HEK293 (cell line): ENCODE results near the gene CCDC85A.

Source experiments
- CTCF ChIA-PET: fragments of 350-600 bp; formaldehyde crosslinking; extraction: SDS; loops from one replicate; lab custom pipeline; 2021; ENCODE audit warnings: antibody characterized with exemption; lab: Yijun Ruan, JAX
- POLR2A ChIA-PET: fragments of 300-600 bp; formaldehyde crosslinking; extraction: SDS; loops from one replicate; lab custom pipeline; 2020; ENCODE audit warnings: antibody characterized with exemption, inconsistent platforms; lab: Yijun Ruan, JAX
- H3K27ac ChIP-seq: fragments of 200-500 bp; sonication (Bioruptor generic); 2 replicates; pipeline ENCODE4 v1.5.1; 2014; ENCODE audit warnings: low read depth, low read length, control low read depth, inconsistent platforms; ENCODE audit errors: extremely low read depth
- H3K36me3 ChIP-seq, 2 experiments: fragments of 200-500 bp in 1 of 2; sonication (Bioruptor generic) in 1 of 2; 1 replicate in 1 of 2; 2 replicates in 1 of 2; pipeline ENCODE4 v1.5.1; 2014 to 2017; ENCODE audit warnings: inconsistent platforms in 2 of 2, low read length in 2 of 2; ENCODE audit not compliant: control insufficient read depth in 2 of 2, insufficient read depth in 1 of 2
- H3K4me1 ChIP-seq: fragments of 200-500 bp; sonication (Bioruptor generic); 2 replicates; pipeline ENCODE4 v1.5.1; 2014; ENCODE audit warnings: mild to moderate bottlenecking, low read length, inconsistent platforms; ENCODE audit not compliant: control insufficient read depth, insufficient read depth
- H3K4me3 ChIP-seq: 2 replicates; pipeline ENCODE4 v1.5.1; 2011; ENCODE audit warnings: low read depth, mild to moderate bottlenecking, control low read depth, low read length, moderate library complexity
- H3K9me3 ChIP-seq: fragments of 200-500 bp; sonication (Bioruptor generic); 2 replicates; pipeline ENCODE4 v1.5.1; 2014; ENCODE audit warnings: low read depth, low read length, inconsistent platforms; ENCODE audit not compliant: control insufficient read depth, insufficient read depth
- BCL11B ChIP-seq: fragments of 450-650 bp; formaldehyde crosslinking; IDR thresholded peaks from 2 replicates; pipeline ENCODE4 v1.5.1; 2016; ENCODE audit warnings: low read depth, missing biosample characterization, missing genetic modification characterization
- GFI1B ChIP-seq: fragments of 450-650 bp; formaldehyde crosslinking; IDR thresholded peaks from 2 replicates; pipeline ENCODE4 v1.5.1; 2016; ENCODE audit warnings: missing biosample characterization, missing genetic modification characterization
- GLIS2 ChIP-seq: fragments of 450-650 bp; formaldehyde crosslinking; IDR thresholded peaks from 2 replicates; pipeline ENCODE4 v1.5.1; 2016; ENCODE audit warnings: missing biosample characterization, missing genetic modification characterization
- IKZF3 ChIP-seq: fragments of 450-650 bp; IDR thresholded peaks from 2 replicates; pipeline ENCODE4 v1.5.0; 2018; ENCODE audit warnings: missing biosample characterization, mild to moderate bottlenecking, missing genetic modification characterization, moderate library complexity
- KLF10 ChIP-seq: fragments of 450-650 bp; IDR thresholded peaks from 2 replicates; pipeline ENCODE4 v1.5.1; 2018; ENCODE audit warnings: missing biosample characterization, mild to moderate bottlenecking, missing genetic modification characterization
- MZF1 ChIP-seq: fragments of 450-650 bp; formaldehyde crosslinking; IDR thresholded peaks from 2 replicates; pipeline ENCODE4 v1.5.1; 2017; ENCODE audit warnings: missing biosample characterization, missing genetic modification characterization, borderline replicate concordance
- PRDM1 ChIP-seq: fragments of 450-650 bp; formaldehyde crosslinking; IDR thresholded peaks from 2 replicates; pipeline ENCODE4; 2016; ENCODE audit warnings: missing biosample characterization, missing genetic modification characterization
- WT1 ChIP-seq: fragments of 450-650 bp; formaldehyde crosslinking; IDR thresholded peaks from 2 replicates; pipeline ENCODE4 v1.5.1; 2016; ENCODE audit warnings: missing biosample characterization, missing genetic modification characterization
- ZBTB1 ChIP-seq: fragments of 450-650 bp; formaldehyde crosslinking; IDR thresholded peaks from 2 replicates; pipeline ENCODE4 v1.5.1; 2016; ENCODE audit warnings: missing biosample characterization, missing genetic modification characterization
- ZIC2 ChIP-seq: fragments of 450-650 bp; formaldehyde crosslinking; IDR thresholded peaks from 2 replicates; pipeline ENCODE4 v1.5.1; 2016; ENCODE audit warnings: missing biosample characterization, missing genetic modification characterization
- ZNF202 ChIP-seq: fragments of 450-650 bp; formaldehyde crosslinking; IDR thresholded peaks from 2 replicates; pipeline ENCODE4 v1.5.1; 2016; ENCODE audit warnings: missing biosample characterization, missing genetic modification characterization, borderline replicate concordance
- ZNF211 ChIP-seq: fragments of 450-650 bp; formaldehyde crosslinking; IDR thresholded peaks from 2 replicates; pipeline ENCODE4 v1.5.1; 2016; ENCODE audit warnings: low read depth, missing biosample characterization, missing genetic modification characterization
- ZNF223 ChIP-seq: fragments of 450-650 bp; formaldehyde crosslinking; IDR thresholded peaks from 2 replicates; pipeline ENCODE4 v1.5.1; 2016; ENCODE audit warnings: missing biosample characterization, missing genetic modification characterization
- ZNF302 ChIP-seq: fragments of 450-650 bp; formaldehyde crosslinking; IDR thresholded peaks from 2 replicates; pipeline ENCODE4 v1.5.1; 2016; ENCODE audit warnings: missing biosample characterization, missing genetic modification characterization, low read depth
- ZNF350 ChIP-seq: fragments of 450-650 bp; formaldehyde crosslinking; IDR thresholded peaks from 2 replicates; pipeline ENCODE4 v1.5.0; 2017; ENCODE audit warnings: missing biosample characterization, mild to moderate bottlenecking, missing genetic modification characterization
- ZNF423 ChIP-seq: fragments of 450-650 bp; formaldehyde crosslinking; IDR thresholded peaks from 2 replicates; pipeline ENCODE4 v1.5.1; 2016; ENCODE audit warnings: missing biosample characterization, missing genetic modification characterization
- ZNF501 ChIP-seq: fragments of 450-650 bp; formaldehyde crosslinking; IDR thresholded peaks from 2 replicates; pipeline ENCODE4 v1.5.1; 2016; ENCODE audit warnings: missing biosample characterization, missing genetic modification characterization
- ZNF600 ChIP-seq: fragments of 450-650 bp; formaldehyde crosslinking; IDR thresholded peaks from 2 replicates; pipeline ENCODE4 v1.5.1; 2016; ENCODE audit warnings: missing biosample characterization, missing genetic modification characterization
- ZNF654 ChIP-seq: fragments of 450-650 bp; formaldehyde crosslinking; IDR thresholded peaks from 2 replicates; pipeline ENCODE4 v1.5.1; 2016; ENCODE audit warnings: low read depth, missing biosample characterization, missing genetic modification characterization
- ZNF707 ChIP-seq: fragments of 450-650 bp; formaldehyde crosslinking; IDR thresholded peaks from 2 replicates; pipeline ENCODE4 v1.5.1; 2016; ENCODE audit warnings: missing biosample characterization, missing genetic modification characterization
- ZNF747 ChIP-seq: fragments of 450-650 bp; formaldehyde crosslinking; IDR thresholded peaks from 2 replicates; pipeline ENCODE4 v1.5.1; 2016; ENCODE audit warnings: missing biosample characterization, missing genetic modification characterization
- TF ChIP-seq, protein P1 (sequence below): fragments of 450-650 bp; formaldehyde crosslinking; IDR thresholded peaks from 2 replicates; pipeline ENCODE4 v1.5.1; 2016; ENCODE audit warnings: missing biosample characterization, missing genetic modification characterization
- TF ChIP-seq, protein P2 (sequence below): fragments of 450-650 bp; formaldehyde crosslinking; optimal IDR thresholded peaks from 2 replicates; pipeline ENCODE3; 2016; ENCODE audit warnings: missing biosample characterization, mild to moderate bottlenecking, missing genetic modification characterization
- TF ChIP-seq, protein P3 (sequence below): fragments of 450-650 bp; formaldehyde crosslinking; IDR thresholded peaks from 2 replicates; pipeline ENCODE4 v1.5.1; 2016; ENCODE audit warnings: missing biosample characterization, missing genetic modification characterization, low read depth

Gene CCDC85A

DNA sequence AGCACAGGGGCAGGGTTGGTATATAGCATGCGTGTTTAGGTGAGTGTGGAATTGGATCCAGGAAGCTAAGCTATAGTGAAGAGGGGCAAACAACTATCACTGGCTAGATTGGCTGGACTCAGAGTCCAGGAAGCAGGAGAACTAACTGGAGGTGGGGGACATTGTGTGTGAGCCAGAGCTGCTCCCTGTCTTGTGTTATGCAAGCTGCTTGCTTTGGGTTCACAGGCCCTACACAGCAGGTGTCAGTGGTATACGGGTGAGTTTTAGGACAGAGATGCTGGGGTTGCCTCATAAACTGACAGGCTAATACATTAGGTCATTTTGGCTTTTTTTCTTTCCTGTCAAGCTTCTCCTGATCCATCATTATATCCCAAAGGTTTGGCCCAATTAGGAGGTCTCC, 87.5 kb downstream of the CCDC85A start:
- ChIA-PET CTCF (no interaction called here), POLR2A (no interaction called here)
- Histone ChIP-seq H3K36me3 (no peaks in the 10 kb centered on the region), H3K4me3 (no peak overlapping the region), H3K4me1 (no peaks in the 10 kb centered on the region), H3K27ac (no peak overlapping the region), H3K9me3 (no peaks in the 10 kb centered on the region)
- TF ChIP-seq WT1 (tag by site-specific recombination) = no peak
- no peak for TF ChIP-seq ZNF501 (tag by site-specific recombination)
- TF ChIP-seq, protein P1, sequence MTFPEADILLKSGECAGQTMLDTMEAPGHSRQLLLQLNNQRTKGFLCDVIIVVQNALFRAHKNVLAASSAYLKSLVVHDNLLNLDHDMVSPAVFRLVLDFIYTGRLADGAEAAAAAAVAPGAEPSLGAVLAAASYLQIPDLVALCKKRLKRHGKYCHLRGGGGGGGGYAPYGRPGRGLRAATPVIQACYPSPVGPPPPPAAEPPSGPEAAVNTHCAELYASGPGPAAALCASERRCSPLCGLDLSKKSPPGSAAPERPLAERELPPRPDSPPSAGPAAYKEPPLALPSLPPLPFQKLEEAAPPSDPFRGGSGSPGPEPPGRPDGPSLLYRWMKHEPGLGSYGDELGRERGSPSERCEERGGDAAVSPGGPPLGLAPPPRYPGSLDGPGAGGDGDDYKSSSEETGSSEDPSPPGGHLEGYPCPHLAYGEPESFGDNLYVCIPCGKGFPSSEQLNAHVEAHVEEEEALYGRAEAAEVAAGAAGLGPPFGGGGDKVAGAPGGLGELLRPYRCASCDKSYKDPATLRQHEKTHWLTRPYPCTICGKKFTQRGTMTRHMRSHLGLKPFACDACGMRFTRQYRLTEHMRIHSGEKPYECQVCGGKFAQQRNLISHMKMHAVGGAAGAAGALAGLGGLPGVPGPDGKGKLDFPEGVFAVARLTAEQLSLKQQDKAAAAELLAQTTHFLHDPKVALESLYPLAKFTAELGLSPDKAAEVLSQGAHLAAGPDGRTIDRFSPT (tag by site-specific recombination) = no peak
- TF ChIP-seq ZNF747 (tag by site-specific recombination) = no peak
- no peak for TF ChIP-seq ZNF423 (tag by site-specific recombination)
- no peak for TF ChIP-seq ZIC2 (tag by site-specific recombination)
- no peak for TF ChIP-seq ZBTB1
- TF ChIP-seq ZNF707 = no peak
- no peak for TF ChIP-seq ZNF350 (tag by site-specific recombination)
- TF ChIP-seq, all 188 proteins: peak for 0

DNA sequence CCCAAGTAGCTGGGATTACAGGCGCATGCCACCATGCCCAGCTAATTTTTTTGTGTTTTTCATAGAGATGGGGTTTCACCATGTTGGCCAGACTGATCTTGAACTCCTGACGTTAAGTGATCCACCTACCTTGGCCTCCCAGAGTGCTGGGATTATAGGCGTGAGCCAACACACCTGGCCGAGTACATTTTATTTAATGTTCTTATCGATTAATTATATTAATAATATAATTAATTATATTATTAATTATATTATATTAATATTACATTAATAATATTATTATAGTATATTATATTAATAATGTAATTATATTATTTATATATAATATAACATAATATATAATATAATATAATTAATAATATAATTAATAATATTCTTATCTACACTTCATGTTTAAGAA, 101.4 kb downstream of the CCDC85A start:
- H3K4me3 ChIP-seq = no peak overlapping the region
- no peaks in the 10 kb centered on the region for H3K4me1 ChIP-seq
- H3K9me3 ChIP-seq = no peaks in the 10 kb centered on the region; the same call in 1 of the 2 replicates
- CTCF ChIA-PET = no interaction called here
- POLR2A ChIA-PET = no interaction called here
- no peaks in the 10 kb centered on the region for H3K36me3 ChIP-seq
- H3K27ac ChIP-seq = no peak overlapping the region
- TF ChIP-seq ZNF202 (tag by site-specific recombination) (no peak), ZNF423 (tag by site-specific recombination) (no peak), GFI1B (tag by site-specific recombination) (no peak), ZNF654 (no peak), ZNF600 (tag by site-specific recombination) (no peak), ZNF223 (tag by site-specific recombination) (no peak), GLIS2 (no peak), PRDM1 (tag by site-specific recombination) (no peak), ZNF747 (tag by site-specific recombination) (no peak), MZF1 (tag by site-specific recombination) (no peak), IKZF3 (tag by site-specific recombination) (no peak), ZNF211 (no peak), KLF10 (no peak), BCL11B (tag by site-specific recombination) (no peak), ZNF302 (no peak)
- TF ChIP-seq, protein P2, sequence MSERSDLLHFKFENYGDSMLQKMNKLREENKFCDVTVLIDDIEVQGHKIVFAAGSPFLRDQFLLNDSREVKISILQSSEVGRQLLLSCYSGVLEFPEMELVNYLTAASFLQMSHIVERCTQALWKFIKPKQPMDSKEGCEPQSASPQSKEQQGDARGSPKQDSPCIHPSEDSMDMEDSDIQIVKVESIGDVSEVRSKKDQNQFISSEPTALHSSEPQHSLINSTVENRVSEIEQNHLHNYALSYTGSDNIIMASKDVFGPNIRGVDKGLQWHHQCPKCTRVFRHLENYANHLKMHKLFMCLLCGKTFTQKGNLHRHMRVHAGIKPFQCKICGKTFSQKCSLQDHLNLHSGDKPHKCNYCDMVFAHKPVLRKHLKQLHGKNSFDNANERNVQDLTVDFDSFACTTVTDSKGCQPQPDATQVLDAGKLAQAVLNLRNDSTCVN (tag by site-specific recombination) = no peak
- TF ChIP-seq, protein P3, sequence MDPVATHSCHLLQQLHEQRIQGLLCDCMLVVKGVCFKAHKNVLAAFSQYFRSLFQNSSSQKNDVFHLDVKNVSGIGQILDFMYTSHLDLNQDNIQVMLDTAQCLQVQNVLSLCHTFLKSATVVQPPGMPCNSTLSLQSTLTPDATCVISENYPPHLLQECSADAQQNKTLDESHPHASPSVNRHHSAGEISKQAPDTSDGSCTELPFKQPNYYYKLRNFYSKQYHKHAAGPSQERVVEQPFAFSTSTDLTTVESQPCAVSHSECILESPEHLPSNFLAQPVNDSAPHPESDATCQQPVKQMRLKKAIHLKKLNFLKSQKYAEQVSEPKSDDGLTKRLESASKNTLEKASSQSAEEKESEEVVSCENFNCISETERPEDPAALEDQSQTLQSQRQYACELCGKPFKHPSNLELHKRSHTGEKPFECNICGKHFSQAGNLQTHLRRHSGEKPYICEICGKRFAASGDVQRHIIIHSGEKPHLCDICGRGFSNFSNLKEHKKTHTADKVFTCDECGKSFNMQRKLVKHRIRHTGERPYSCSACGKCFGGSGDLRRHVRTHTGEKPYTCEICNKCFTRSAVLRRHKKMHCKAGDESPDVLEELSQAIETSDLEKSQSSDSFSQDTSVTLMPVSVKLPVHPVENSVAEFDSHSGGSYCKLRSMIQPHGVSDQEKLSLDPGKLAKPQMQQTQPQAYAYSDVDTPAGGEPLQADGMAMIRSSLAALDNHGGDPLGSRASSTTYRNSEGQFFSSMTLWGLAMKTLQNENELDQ (tag by site-specific recombination) = no peak
